ENCODE results near the gene UTP14C.

DNA sequence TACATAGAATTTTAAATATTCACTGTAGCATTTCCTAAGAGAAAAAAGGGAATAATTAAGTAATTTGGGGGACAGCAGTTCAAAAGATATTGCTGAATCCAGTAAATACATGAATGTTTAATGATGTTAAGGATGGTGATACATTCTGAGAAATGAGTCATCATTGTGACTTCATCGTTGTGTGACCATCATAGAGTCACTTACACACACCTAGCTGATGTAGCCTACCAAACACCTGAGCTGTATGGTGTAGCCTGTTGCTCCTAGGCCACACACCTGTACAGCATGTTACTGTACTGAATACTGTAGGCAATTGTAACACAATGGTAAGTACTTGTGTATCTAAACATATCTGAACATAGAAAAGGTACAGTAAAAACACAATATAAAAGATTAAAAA is 48.1 kb upstream of the UTP14C start:
- no peak for TF ChIP-seq CC2D1A (CRISPR knock-in tag; IDR thresholded peaks at IDR 0.05)
- TF ChIP-seq BRF2 (CRISPR knock-in tag; IDR thresholded peaks at IDR 0.05) = no peak
- TF ChIP-seq ZNF431 (CRISPR knock-in tag; IDR thresholded peaks at IDR 0.05; ENCODE audit: borderline replicate concordance, low read depth) = no peak
- TF ChIP-seq ZNF720 (CRISPR knock-in tag; IDR thresholded peaks at IDR 0.05) = no peak
- TF ChIP-seq PATZ1 (CRISPR knock-in tag; IDR thresholded peaks at IDR 0.05) = no peak
- TF ChIP-seq, protein P1, sequence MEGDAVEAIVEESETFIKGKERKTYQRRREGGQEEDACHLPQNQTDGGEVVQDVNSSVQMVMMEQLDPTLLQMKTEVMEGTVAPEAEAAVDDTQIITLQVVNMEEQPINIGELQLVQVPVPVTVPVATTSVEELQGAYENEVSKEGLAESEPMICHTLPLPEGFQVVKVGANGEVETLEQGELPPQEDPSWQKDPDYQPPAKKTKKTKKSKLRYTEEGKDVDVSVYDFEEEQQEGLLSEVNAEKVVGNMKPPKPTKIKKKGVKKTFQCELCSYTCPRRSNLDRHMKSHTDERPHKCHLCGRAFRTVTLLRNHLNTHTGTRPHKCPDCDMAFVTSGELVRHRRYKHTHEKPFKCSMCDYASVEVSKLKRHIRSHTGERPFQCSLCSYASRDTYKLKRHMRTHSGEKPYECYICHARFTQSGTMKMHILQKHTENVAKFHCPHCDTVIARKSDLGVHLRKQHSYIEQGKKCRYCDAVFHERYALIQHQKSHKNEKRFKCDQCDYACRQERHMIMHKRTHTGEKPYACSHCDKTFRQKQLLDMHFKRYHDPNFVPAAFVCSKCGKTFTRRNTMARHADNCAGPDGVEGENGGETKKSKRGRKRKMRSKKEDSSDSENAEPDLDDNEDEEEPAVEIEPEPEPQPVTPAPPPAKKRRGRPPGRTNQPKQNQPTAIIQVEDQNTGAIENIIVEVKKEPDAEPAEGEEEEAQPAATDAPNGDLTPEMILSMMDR (CRISPR knock-in tag; IDR thresholded peaks at IDR 0.05) = no peak
- no peak for TF ChIP-seq ZNF362 (CRISPR knock-in tag; IDR thresholded peaks at IDR 0.05; ENCODE audit: borderline replicate concordance)
- no peak for TF ChIP-seq ZBTB7A (CRISPR knock-in tag; IDR thresholded peaks at IDR 0.05)
- TF ChIP-seq MEIS2 (CRISPR knock-in tag; IDR thresholded peaks at IDR 0.05) = no peak
- TF ChIP-seq EP300 (IDR thresholded peaks at IDR 0.05; ENCODE audit: low read depth in 2 of 2, low read length in 2 of 2) = no peak
- no peak for TF ChIP-seq EP300 (CRISPR knock-in tag; IDR thresholded peaks at IDR 0.05; ENCODE audit: borderline replicate concordance)
- TF ChIP-seq DNMT1 (CRISPR knock-in tag; IDR thresholded peaks at IDR 0.05) = no peak
- no peak for TF ChIP-seq ARHGAP35 (CRISPR knock-in tag; IDR thresholded peaks at IDR 0.05; ENCODE audit: borderline replicate concordance)
- no peak for TF ChIP-seq ARNT (IDR thresholded peaks at IDR 0.05)
- TF ChIP-seq, protein P2, sequence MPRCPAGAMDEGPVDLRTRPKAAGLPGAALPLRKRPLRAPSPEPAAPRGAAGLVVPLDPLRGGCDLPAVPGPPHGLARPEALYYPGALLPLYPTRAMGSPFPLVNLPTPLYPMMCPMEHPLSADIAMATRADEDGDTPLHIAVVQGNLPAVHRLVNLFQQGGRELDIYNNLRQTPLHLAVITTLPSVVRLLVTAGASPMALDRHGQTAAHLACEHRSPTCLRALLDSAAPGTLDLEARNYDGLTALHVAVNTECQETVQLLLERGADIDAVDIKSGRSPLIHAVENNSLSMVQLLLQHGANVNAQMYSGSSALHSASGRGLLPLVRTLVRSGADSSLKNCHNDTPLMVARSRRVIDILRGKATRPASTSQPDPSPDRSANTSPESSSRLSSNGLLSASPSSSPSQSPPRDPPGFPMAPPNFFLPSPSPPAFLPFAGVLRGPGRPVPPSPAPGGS (CRISPR knock-in tag; IDR thresholded peaks at IDR 0.05) = no peak
